PFSK-1 (cell line): ENCODE data around the gene TOP3A.
A peak's percentile ranks its signal among the peaks of the same experiment; 100 is the strongest.

ENCODE experiments used
- FOXP2 ChIP-seq: optimal IDR thresholded peaks from 2 replicates; pipeline ENCODE3; 2011; ENCODE audit warnings: borderline replicate concordance, control low read depth, inconsistent platforms; ENCODE audit not compliant: insufficient read depth; ENCODE audit errors: extremely low read length, extremely low read depth
- POLR2AphosphoS5 ChIP-seq: IDR thresholded peaks from 2 replicates; pipeline ENCODE4 v1.6.1; 2012; ENCODE audit warnings: low read depth, mild to moderate bottlenecking, control low read depth, low read length, moderate library complexity
- REST ChIP-seq, 2 experiments: IDR thresholded peaks; 2 replicates each; pipeline versions ENCODE4 v1.6.1 to v1.8.0; 2011 to 2012; ENCODE audit warnings: low read depth in 2 of 2, low read length in 2 of 2, control low read depth in 1 of 2, inconsistent platforms in 1 of 2, mild to moderate bottlenecking in 1 of 2, moderate library complexity in 1 of 2; ENCODE audit not compliant: insufficient read depth in 1 of 2
- TAF1 ChIP-seq: IDR thresholded peaks from 2 replicates; pipeline ENCODE4 v1.6.1; 2012; ENCODE audit warnings: low read length, control low read depth, borderline replicate concordance; ENCODE audit not compliant: insufficient read depth

DNA sequence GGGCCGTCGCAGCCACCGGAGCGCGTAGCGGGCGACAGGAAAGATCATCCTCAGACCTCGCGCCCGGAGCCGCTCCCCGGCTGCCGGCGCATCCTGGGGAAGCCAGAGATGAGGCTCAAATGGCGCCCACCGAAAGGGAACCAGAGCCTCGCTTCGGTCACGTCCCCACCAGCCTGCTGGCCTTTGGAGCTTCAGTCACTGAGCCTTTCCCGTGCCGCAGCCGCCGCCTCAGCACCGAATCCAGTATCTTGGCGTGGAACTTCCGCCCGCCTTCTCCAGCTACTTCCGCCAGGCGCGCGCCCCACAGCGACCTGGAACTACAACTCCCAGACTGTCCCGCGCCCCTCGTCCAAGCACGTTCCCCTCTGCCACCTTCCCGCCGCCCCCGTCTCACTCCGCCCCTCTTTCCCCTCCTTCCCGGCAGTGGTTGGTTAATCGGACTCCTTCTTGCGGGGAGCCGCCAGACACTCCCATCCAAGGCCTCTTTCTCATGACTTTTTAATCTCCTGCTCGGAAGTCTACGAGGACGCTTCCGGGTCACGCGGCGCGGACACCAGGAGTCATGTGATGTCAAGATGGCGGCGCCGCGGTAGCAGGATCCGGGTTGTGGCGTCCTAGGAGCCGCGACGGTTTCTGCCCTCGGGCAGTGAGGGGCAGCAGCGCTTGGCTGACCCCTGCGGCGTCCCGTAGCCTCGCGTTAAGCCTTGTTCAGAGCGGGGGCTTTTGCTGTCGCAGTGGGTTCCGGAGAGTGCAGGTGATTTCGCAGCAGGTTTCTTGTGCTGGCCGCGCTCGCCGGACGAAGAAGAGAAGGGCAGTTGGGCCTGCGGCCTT lies at the start of gene TOP3A, which contains the start of gene SMCR8:
- TF ChIP-seq POLR2AphosphoS5 (peak; percentile 84), TAF1 (peak; percentile 86; the same call in 1 of the 2 replicates), REST (IDR thresholded peaks at IDR 0.05; ENCODE audit: insufficient read depth in 1 of 2, low read depth in 2 of 2, low read length in 2 of 2) (peak in 1 of 2 experiments; percentile 15; a peak in 1 of 4 replicates), FOXP2 (no peak)
